Body of pancreas (tissue), 4 donors: ENCODE measurements around the gene LDHAL6A.

ENCODE experiments used
- CTCF ChIP-seq, 7 experiments: fragments of 450-650 bp in 4 of 7; fragments of 200-600 bp in 3 of 7; sonication (generic) in 3 of 7; IDR thresholded peaks; one replicate each; pipeline ENCODE4 v1.5.1; 2016 to 2019; ENCODE audit warnings: antibody characterized with exemption in 7 of 7
- POLR2A ChIP-seq, 3 donors: fragments of 450-650 bp; IDR thresholded peaks; one replicate each; pipeline ENCODE4 v1.6.1; 2016; ENCODE audit warnings: antibody characterized with exemption in 3 of 3, mild to moderate bottlenecking in 2 of 3

GRCh38 chr11:18452927-18453326, 2.7 kb upstream of the LDHAL6A start:
- TF ChIP-seq CTCF (IDR thresholded peaks at IDR 0.05) (no peak), POLR2A (IDR thresholded peaks at IDR 0.05) (no peak)
